ENCODE data around the gene ATP6V1F.

ATP6V1F gene

DNA sequence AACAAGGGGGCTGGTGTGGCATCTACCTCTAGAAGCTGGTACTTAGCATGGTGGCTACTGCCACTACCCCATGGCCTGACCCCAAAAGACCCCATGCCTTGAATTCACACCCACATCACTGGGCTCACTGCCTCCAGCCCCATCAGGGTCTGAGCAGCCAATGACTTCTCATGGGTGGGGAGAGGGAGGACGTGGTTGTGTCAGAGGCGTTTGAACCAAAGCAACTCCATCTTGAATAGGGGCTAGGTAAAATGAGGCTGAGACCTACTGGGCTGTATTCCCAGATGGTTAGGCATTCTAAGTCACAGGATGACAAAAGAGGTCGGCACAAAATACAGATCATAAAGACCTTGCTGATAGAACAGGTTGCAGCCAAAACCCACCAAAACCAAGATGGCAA is 32.7 kb downstream of the ATP6V1F start:
- TF ChIP-seq ZFX (IDR thresholded peaks at IDR 0.05) = no peak
- TF ChIP-seq, protein P1, sequence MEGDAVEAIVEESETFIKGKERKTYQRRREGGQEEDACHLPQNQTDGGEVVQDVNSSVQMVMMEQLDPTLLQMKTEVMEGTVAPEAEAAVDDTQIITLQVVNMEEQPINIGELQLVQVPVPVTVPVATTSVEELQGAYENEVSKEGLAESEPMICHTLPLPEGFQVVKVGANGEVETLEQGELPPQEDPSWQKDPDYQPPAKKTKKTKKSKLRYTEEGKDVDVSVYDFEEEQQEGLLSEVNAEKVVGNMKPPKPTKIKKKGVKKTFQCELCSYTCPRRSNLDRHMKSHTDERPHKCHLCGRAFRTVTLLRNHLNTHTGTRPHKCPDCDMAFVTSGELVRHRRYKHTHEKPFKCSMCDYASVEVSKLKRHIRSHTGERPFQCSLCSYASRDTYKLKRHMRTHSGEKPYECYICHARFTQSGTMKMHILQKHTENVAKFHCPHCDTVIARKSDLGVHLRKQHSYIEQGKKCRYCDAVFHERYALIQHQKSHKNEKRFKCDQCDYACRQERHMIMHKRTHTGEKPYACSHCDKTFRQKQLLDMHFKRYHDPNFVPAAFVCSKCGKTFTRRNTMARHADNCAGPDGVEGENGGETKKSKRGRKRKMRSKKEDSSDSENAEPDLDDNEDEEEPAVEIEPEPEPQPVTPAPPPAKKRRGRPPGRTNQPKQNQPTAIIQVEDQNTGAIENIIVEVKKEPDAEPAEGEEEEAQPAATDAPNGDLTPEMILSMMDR (conservative IDR thresholded peaks at IDR 0.05) = no peak
- no peak overlapping the region for H3K27ac ChIP-seq

DNA sequence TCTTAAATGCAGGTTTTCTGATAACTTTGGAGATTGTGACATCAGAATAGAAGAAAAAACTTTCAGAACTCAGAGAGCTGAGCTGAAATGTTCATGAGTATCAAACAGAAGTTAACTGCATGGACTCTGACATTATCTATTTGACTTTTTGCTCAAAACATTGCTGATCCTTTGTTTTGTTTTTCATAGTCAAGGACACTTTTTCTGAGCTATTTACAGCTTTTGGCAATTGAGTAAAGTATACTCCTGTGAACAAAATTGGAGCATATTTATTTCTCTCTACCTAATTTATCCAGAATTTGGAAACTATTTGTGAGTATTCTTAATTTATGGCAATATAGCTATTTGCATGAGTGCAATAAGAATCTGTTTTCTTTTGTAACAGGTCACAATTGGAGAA is 36.7 kb downstream of the ATP6V1F start:
- TF ChIP-seq ZFX (IDR thresholded peaks at IDR 0.05) = no peak
- TF ChIP-seq, protein P1 (conservative IDR thresholded peaks at IDR 0.05) = no peak
- H3K27ac ChIP-seq = no peak overlapping the region

DNA sequence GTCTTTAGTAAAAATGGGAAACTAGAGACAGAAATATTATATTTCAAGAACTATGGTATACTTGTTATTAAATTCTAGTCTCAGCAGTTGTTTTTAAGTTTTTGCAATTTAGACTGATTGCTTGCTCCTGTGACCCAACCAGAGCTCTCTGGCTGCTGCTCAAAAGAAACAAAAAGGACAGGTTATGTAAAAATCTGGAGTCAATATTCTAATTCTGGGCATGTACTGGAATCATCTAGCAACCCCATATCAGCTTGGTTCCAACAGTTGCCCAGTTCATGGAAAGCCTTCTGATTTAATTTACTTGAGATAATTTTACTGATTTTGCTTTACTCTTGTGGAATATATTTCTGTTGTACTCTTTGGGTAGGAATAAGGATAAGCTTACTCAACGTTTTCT is 37.6 kb downstream of the ATP6V1F start:
- TF ChIP-seq, protein P1 (conservative IDR thresholded peaks at IDR 0.05) = no peak
- no peak for TF ChIP-seq ZFX (IDR thresholded peaks at IDR 0.05)
- H3K27ac ChIP-seq = no peak overlapping the region

DNA sequence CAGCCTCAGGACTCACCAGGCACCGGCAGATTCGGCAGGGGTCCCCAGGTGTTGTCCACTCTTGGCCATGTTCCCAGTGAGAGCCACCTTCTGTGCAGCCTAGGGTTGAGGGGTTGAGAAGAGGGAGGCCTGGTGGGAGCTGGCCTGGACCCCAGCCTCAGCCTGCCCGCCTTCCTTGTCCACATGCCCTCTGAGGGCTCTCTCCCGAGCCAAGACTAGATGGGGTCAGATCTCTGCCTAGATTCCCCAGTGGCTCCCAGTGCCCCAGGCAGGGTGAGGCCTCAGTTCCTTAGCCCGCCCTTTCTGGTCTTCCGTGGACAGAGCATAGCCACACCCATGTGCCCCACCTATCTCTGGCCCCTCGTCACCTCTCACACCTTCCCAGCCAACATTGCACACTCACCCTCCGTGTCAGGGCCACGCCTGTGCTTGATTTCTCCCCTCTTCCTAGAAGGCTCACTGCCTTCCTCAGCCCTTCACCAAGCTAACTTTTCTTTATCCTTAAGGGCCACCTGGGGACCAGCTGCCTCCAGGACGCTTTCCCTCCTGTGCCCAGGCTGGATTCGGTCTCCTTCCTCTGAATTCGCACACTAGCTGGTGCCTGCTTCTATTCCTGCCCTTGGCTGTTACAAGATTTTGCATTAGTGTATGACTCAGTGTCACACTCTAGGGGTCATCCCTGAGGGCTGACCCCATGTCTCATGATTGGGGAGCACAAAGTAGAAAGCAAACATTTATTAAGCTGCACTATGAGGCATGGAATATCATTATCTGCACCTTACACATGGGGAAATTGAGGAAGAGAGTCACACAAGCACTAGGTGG is 40.3 kb downstream of the ATP6V1F start:
- TF ChIP-seq, protein P1 (conservative IDR thresholded peaks at IDR 0.05) = no peak
- TF ChIP-seq ZFX (IDR thresholded peaks at IDR 0.05) = no peak
- H3K27ac ChIP-seq = no peak overlapping the region

DNA sequence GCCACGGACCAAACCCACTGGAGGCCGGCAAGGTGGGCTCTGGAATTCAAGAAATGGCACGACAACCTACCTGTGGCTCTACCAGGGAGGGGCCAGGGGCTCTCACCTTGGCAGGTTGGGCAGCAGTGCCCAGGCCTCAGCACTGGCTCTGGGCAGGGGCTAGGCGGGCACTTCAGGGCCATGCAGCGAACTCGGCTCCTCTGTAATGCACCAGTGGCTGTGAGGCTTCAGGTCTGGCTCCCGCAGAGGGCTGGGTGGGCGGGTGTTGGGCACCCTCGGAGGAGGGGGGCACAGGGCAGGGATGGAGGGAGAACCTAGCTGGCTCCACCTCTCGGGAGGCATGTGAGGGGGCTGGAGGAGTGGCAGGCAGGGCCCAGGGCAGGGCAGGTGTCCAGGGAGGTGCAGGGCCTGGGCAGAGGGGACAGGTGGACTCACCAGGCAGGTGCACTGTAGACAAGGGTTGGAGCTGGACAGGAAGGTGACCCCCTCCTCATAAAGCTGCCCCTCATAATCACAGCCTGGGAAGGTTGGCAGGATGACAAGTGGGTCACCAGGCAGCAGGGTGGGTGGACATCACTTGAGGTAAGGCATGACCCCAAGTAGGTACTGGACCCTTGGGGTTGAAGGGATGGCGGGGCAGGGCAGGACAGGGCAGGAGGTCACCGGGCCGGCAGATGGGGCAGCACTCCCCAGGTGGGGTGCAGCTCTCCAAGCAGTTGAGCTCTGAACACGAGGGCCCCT is 41.1 kb downstream of the ATP6V1F start:
- H3K27ac ChIP-seq = no peak overlapping the region
- TF ChIP-seq ZFX (IDR thresholded peaks at IDR 0.05) = no peak
- TF ChIP-seq, protein P1 (conservative IDR thresholded peaks at IDR 0.05) = no peak

DNA sequence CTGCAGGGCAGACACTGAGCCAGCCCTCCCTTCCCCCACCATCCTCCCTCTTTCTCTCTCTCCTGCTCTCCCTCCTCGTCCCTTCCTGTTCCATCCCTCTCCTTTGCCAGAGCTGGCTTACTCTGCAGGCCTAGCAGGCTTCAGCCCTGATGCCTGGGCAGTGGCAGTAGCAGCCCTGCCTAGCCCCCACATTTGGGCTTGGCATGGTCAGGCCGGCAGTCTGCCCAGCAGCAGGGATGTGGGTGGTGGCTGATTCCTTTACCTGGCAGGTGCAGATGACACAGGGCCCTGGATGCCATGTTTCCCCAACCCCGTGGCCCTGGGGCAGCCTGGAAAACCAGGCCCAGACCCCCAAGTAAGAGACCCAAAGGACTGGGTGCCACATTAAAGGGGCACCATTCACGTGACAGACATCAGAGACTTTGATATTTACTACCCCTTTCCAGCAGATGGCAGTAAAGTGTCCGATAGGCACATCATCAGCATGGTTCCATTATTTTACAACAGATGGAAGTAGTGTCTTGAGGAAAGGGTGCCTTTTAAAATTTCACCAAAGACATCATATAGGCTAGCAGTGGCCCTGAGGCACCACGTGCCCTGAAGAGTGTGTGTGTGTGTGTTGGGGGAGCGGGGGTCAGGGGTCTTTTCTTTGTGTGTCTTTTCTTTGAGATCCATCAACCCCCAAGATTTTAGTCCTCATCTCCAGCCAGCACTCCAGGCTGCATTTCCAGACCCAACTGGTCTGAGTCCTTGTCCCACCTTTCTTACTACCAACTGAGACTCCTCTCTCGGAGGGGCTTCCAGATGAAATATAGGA is 41.9 kb downstream of the ATP6V1F start:
- H3K27ac ChIP-seq = no peak overlapping the region
- TF ChIP-seq, protein P1 (conservative IDR thresholded peaks at IDR 0.05) = peak; percentile 88
- no peak for TF ChIP-seq ZFX (IDR thresholded peaks at IDR 0.05)
